ENCODE data around the gene KCTD8.

- no peak for TF ChIP-seq EZH2phosphoT487 (IDR thresholded peaks at IDR 0.05; ENCODE audit: borderline replicate concordance)
- TF ChIP-seq POLR2AphosphoS5 (IDR thresholded peaks at IDR 0.05; ENCODE audit: low read depth, low read length) = no peak
- TF ChIP-seq SP1 (IDR thresholded peaks at IDR 0.05; ENCODE audit: low read depth) = no peak
- TF ChIP-seq CTCF (IDR thresholded peaks at IDR 0.05 in 2 of 3, conservative IDR thresholded peaks at IDR 0.05 in 1 of 3; ENCODE audit: borderline replicate concordance in 1 of 3, insufficient read depth in 1 of 3, low read depth in 2 of 3, low read length in 2 of 3) = no peak
- TF ChIP-seq POLR2A (IDR thresholded peaks at IDR 0.05; ENCODE audit: borderline replicate concordance, extremely low read depth, insufficient read depth, insufficient read length) = no peak
- no peak for TF ChIP-seq EZH2 (IDR thresholded peaks at IDR 0.05)
Measured at GRCh38 chr4:44146516-44146915, 302.1 kb downstream of the KCTD8 start.

Measured in HCT116 (cell line).